HG03558 (cell line): ENCODE results near the gene SLC16A3.

Source experiments
- ATAC-seq: cut with Tn5 transposase; IDR thresholded peaks from one replicate; pipeline ENCODE4 v1.9.1; 2021; ENCODE audit warnings: moderate number of reproducible peaks; ENCODE audit not compliant: unreplicated experiment; ENCODE audit errors: extremely low read depth

The SLC16A3 gene

DNA sequence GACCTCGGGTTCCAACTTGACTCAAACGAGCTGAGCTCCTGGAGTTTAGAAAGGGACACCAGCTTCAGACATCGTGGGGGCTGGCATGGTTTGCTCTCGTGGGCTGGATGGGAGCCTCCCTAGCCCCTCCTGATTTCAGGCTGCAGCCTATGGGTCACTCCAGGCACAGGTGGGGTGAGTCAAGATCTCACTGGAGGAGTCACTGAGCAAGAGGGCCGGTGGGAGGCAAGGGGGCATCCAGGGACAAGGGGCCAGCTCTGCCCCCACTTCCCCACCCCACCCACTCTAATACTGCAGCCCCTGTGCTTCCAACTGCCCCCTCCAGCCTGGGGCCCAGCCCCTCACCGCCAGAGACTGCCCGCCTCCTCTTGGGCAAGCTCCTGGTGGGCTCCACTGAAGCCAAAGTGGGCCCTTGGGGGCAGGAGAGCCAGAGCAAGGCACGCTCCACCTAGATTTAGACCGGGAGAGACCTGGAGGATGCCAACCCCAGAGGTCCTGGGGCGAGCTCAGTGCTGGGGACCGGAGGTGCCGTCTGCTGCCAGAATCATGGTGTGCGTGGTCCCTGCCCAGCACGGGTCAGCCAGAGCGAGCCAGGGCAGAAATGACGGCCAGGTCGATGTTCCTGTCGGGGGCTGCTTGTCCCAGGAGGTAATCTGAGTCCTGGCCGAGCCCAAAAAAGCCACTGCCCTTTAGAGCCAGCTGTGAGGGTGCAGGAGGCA, 6.4 kb downstream of the SLC16A3 start:
- no peak for ATAC-seq

- ATAC-seq: no peak
These were observed 6.9 kb downstream of the SLC16A3 start for GRCh38 chr17:82235775-82236141.

DNA sequence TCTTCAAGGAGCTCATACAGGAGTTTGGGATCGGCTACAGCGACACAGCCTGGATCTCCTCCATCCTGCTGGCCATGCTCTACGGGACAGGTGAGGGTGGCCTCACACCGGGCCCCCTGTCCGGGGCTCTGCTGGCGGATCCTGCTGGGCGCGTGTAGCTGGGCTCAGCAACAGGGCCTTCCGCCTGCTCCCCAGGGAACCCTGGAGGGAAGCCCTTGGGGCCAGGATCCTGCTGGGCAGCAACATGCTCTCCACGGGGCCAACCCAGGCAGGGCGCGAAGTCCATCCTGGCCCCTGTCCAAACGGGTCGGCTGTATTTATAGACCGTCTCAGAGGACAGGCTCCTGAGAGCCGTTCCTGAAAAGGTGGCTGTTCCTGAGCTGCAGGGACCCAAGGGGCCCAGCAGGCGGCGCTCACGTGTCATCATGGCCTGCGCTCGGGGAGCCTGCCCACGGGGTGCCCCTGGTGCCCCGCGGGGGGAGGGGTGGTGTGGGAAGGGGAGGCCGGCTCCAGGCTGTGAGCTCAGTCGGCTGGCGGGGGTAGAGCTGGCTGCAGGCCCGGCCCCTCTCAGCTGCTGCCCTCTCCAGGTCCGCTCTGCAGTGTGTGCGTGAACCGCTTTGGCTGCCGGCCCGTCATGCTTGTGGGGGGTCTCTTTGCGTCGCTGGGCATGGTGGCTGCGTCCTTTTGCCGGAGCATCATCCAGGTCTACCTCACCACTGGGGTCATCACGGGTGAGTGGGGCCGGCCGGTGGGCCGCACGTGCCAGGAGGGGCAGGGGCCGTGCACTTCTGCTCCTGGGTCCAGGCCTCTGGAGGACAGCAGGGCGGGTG, 7.5 kb downstream of the SLC16A3 start:
- ATAC-seq: no peak

DNA sequence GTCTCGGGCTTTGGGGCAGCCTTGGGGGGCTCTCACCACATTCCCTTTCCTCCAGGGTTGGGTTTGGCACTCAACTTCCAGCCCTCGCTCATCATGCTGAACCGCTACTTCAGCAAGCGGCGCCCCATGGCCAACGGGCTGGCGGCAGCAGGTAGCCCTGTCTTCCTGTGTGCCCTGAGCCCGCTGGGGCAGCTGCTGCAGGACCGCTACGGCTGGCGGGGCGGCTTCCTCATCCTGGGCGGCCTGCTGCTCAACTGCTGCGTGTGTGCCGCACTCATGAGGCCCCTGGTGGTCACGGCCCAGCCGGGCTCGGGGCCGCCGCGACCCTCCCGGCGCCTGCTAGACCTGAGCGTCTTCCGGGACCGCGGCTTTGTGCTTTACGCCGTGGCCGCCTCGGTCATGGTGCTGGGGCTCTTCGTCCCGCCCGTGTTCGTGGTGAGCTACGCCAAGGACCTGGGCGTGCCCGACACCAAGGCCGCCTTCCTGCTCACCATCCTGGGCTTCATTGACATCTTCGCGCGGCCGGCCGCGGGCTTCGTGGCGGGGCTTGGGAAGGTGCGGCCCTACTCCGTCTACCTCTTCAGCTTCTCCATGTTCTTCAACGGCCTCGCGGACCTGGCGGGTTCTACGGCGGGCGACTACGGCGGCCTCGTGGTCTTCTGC, 8.4 kb downstream of the SLC16A3 start:
- ATAC-seq: no peak

DNA sequence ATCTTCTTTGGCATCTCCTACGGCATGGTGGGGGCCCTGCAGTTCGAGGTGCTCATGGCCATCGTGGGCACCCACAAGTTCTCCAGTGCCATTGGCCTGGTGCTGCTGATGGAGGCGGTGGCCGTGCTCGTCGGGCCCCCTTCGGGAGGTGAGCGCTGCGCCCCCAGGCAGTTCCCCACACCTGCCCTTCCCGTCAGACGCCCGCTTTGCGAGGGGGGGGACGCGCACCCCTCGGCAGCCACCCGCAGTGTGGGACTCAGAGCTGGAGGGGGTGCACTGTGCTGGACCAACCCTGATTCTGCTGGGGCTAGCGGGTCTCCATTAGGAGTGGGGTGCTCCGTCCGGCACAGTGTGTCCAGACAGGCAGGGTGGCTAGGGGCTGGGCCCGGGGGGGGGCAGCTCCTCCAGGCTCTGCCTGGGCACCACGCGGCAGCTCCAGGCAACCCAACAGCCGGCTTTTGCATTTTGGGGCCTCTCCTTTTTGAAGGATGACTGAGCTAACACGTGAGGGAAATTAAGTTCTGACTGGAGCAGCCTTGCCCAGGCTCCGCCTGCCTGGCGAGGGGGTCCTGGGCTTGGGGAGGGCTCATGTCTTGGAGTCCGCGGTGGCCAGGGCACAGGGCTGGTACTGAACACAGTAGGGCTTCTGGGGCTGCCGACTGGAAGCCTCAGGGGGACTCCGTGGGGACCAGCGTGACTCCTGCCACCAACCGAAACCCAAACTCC, 9.1 kb downstream of the SLC16A3 start:
- no peak for ATAC-seq

DNA sequence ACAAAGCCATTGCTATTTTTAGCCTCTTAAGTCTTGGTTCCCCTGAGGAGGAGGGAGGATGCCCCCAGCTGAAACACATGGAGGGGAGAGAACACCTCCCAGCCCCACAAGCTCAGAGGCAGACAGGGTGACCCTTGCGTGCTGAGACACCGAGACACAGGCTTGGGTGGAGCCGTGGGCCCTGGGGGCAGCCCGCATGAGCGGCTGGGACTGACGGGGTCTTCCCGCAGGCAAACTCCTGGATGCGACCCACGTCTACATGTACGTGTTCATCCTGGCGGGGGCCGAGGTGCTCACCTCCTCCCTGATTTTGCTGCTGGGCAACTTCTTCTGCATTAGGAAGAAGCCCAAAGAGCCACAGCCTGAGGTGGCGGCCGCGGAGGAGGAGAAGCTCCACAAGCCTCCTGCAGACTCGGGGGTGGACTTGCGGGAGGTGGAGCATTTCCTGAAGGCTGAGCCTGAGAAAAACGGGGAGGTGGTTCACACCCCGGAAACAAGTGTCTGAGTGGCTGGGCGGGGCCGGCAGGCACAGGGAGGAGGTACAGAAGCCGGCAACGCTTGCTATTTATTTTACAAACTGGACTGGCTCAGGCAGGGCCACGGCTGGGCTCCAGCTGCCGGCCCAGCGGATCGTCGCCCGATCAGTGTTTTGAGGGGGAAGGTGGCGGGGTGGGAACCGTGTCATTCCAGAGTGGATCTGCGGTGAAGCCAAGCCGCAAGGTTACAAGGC, 9.8 kb downstream of the SLC16A3 start:
- no peak for ATAC-seq

GRCh38 chr17:82239401-82239925, 10.6 kb downstream of the SLC16A3 start:
- ATAC-seq: no peak

DNA sequence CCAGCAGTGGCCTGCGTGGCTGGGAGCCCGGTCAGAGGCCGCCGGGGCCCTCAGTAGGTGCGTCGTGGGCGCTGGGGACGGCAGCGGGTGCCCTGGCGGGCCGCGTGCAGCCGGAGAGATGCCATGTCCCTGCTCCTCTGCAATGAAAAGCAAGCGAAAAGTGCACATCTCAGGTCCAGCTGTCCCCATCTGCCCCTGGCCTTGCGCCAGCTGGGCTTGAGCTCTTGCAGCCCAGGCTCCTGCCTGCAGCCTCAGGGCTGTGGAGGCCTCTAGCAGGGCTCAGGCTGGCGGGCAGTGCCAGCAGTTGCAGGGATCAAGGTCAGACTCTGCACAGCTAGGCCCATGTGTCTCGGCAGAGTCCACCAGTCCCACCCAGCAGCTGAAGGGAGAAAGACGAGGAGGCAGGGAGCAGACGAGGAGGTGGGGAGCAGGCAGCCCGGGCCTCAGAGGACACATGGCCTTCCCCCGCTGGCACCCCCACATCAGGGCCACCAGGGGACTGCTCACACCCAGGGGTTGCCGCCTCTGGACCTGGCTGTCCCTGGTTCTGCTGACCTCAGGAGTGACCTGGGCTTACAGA, 11.2 kb downstream of the SLC16A3 start:
- ATAC-seq: no peak

DNA sequence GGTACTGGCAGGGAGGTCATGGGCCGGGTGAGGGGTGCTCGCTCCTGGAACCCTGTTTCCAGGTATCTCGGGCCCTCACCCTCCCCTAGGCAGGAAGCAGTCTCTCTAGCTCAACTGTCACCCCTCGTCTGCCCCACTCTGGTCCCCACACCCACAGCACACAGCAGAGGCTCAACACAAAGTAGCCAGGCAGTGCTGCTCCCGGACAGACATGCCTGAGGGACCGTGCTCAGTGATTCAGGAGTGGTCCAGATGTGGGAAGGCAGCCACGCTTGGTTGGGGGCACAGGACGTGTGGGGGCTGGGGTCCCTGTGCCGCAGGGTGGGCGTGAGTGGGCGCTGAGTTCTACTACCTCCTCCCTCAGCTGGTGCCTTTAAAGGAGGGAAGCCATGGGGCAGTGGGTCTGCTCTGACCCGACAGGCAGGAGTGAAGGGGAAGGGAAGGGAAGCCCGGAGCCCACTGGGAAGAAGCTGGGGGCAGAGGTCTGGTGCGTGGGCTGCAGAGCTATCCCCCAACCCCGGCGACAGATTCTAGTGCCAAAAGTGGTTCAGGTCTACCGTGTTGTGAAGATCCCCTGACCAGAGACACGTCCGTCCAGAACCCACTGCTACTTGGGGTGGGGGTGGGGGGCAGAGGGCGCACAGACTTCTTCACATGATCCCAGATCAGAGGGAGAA, 11.8 kb downstream of the SLC16A3 start:
- ATAC-seq: no peak

- no peak for ATAC-seq
These were observed 12.5 kb downstream of the SLC16A3 start for GRCh38 chr17:82241183-82241925.

DNA sequence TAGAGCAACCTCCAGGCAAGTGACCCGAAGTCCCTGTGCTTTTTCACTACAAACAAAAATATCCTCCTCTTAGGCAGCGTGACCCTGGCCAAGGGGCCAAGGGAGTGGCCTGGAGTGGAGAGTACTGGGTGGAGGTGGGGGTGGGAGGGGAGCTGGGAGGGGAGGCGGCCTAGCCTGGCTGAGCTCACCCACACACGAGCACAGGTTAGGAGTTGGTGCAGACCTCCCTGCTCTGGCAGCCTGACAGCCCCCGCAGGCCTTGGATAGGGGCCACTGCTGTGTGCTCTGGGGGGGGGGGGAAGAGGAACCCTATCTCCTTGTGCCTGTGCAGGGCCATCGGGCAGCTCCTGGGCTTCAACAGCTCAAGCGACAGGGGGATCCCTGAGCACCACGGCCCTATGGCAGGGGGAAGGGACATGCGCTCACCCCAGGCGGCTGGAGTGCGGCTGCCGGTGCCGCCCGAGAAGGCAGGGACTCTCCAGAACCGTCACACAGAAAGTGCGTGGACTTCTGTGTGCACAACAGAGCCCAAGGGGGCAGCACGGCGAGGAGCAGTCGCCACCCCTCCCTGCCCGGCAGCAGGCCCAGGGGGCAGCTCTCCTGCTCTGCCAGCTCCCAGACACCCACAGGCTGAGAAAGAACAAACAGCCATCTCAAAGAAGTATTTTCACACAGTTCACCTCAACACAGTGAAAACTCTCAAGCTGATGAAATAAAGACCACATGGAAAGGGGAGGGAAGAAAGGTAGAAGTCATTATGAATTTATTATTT, 13.3 kb downstream of the SLC16A3 start:
- no peak for ATAC-seq

- ATAC-seq: no peak
These were observed 13.8 kb downstream of the SLC16A3 start for GRCh38 chr17:82242698-82242976.

- no peak for ATAC-seq
These were observed 14.3 kb downstream of the SLC16A3 start for GRCh38 chr17:82242977-82243647.

DNA sequence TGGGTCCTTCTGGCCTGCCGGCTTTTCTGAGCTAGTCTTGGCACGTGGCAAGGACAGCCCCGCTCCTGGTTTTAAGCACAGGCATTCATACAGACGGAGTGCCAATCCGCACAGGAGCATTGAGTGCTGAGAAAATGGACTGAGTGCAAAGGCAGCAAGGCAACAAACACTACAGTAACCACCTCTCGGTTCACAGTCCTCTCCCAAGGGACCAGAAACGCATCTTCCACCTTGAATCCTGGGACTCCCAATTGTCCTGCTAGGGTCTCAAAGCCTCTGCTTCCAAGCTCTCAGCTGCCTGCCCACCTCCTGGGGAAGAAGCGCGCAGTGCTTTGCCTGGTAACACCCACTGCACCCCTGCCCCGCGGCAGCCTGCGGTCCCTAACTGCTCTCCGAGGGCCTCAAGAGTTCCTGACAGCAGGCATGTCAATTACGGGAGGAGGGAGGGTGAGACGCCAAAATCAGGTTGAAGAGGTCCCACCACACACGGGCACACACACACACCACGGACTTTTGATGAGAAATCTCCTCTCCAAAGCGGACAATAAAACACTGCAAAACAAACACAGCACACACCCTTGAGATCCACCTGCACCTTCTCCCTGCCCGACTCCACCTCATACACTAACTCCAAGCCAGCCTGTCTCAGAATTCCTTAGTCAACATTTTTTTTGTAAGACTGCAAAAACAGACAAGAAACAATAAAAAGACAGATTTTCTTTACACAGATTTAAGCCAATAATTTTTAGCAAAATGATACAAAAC, 15.0 kb downstream of the SLC16A3 start:
- no peak for ATAC-seq

DNA sequence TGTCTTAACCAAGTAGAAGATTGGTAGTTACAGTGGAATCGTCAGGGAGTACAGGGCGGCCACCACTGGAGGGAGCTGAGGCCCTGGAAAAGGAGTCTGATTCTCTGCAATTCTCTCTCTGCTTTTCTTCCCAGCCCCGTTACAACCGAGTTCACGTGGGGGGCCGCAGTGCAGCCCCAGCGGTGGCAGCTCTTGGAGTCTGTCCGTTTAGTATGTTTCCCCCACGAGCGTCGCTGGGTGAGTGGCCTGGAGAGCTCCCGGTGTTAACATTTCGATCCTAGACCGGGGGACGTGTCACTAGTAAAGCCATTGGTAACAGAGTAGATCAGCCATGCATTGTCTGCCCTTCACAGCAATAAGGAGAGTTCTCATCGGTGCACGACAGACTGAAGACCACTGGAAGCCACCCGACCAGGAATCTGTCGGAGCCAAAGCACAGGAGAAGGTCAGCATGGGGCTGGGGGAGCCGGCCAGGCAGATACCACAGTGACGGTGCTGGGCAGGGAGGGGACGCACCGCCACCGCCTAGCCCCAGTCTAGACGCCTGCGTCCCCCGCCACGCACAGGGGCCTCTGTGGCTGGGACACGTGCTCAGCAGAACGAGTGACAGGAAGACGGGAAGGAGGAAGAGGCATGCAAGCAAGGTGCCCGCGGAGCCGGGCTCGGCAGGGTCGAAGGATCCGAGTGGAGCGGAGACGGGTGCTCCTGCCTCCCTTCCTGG, 15.7 kb downstream of the SLC16A3 start:
- ATAC-seq: no peak
